DND-41 (cell line): ENCODE data around the gene AQP5.

Source experiments
- CTCF ChIP-seq: IDR thresholded peaks from 2 replicates; pipeline ENCODE4 v1.5.1; 2012; ENCODE audit warnings: borderline replicate concordance, low read length, moderate library complexity, mild to moderate bottlenecking; ENCODE audit not compliant: poor library complexity, severe bottlenecking; ENCODE audit errors: extremely low read depth
- EZH2 ChIP-seq: IDR thresholded peaks from 3 replicates; pipeline ENCODE4 v1.6.1; 2012; ENCODE audit warnings: borderline replicate concordance, low read depth, mild to moderate bottlenecking, moderate library complexity, low read length, inconsistent platforms; ENCODE audit not compliant: severe bottlenecking

GRCh38 chr12:49922349-49923034 is 39.2 kb upstream of the AQP5 start:
- TF ChIP-seq EZH2 = no peak
- TF ChIP-seq CTCF = no peak
